ENCODE measurements around the gene GPRC5A. TPM values are rescaled to one million over a fixed set of nuclear protein-coding genes. Genes with fewer than 3 reads are reported as not detected.

GPRC5A gene
- total RNA-seq, 3 donors from 2014 or later (not counting 1 experiment from before 2014, with no cell fraction given) = 0.09 to 0.28 TPM; not detected in 1

DNA sequence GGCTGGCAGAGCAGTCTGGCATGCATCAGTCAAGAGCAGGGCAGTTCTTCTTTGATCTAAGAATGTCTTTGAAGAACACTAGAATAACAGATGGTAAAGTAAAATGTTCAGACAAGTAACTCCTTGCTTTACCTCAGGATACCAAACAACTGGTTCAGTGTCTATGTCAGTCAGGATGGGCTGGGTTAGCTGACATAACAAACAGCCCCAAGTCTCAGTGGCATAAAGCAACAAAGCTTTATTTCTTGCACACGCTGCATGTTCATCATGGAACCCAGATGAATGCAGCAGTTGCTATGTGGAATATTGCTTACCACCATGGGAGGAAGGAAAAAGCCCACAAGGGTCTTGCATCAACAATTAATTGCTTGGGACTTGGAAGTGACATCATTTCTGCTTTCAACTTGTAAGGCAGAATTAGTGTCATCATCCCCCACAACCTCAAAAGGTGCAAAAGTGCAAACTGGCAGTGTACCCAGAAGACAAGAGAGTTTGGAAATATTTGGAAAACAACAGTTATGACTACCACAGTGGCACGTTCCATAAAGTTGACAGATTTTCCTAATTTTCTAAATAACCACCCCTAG, 39.4 kb downstream of the GPRC5A start:
- TF ChIP-seq, protein P1, sequence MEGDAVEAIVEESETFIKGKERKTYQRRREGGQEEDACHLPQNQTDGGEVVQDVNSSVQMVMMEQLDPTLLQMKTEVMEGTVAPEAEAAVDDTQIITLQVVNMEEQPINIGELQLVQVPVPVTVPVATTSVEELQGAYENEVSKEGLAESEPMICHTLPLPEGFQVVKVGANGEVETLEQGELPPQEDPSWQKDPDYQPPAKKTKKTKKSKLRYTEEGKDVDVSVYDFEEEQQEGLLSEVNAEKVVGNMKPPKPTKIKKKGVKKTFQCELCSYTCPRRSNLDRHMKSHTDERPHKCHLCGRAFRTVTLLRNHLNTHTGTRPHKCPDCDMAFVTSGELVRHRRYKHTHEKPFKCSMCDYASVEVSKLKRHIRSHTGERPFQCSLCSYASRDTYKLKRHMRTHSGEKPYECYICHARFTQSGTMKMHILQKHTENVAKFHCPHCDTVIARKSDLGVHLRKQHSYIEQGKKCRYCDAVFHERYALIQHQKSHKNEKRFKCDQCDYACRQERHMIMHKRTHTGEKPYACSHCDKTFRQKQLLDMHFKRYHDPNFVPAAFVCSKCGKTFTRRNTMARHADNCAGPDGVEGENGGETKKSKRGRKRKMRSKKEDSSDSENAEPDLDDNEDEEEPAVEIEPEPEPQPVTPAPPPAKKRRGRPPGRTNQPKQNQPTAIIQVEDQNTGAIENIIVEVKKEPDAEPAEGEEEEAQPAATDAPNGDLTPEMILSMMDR (IDR thresholded peaks at IDR 0.05) = no peak
- WGBS (ENCODE audit: insufficient coverage) = 85% methylated on average over 1 of the region's 2 CpGs
- no peak for ATAC-seq

DNA sequence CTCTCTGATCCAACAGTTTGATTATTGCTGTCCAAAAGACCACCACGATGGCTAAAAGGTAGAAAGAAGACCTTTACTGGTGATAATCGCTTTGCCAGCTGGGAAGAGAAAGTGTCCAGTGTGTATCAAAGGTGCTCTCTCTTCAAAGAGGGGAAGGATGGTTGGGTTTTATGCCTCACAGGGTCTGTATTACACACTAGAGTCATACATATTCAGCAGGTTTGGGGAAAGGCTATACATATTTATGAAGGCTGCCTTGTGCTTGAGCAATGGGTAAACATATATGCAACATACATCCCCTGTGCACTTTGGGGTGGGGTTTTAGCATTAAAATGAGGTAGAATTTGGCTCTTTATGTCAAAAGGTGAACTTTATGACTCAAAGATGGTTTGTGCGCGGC, 42.4 kb downstream of the GPRC5A start:
- H3K27me3 Mint-ChIP-seq (ENCODE audit: low read depth in 2 of 2) = peaks cover 0 to 9% of the 10 kb centered on the region in 2 donors
- no peaks in the 10 kb centered on the region for H3K4me1 Mint-ChIP-seq
- ATAC-seq (no peak), DNase-seq (no peak)
- Histone ChIP-seq H3K9me3 (ENCODE audit: control insufficient read depth, insufficient read depth, low read length) (no peaks in the 10 kb centered on the region), H3K4me3 (ENCODE audit: low read length) (no peak overlapping the region), H3K4me1 (ENCODE audit: control insufficient read depth, insufficient read depth, low read length) (no peaks in the 10 kb centered on the region), H3K36me3 (ENCODE audit: control insufficient read depth, insufficient read depth, low read length) (no peaks in the 10 kb centered on the region), H3K27me3 (ENCODE audit: control insufficient read depth, insufficient read depth, low read length) (no peaks in the 10 kb centered on the region), H3K27ac (ENCODE audit: low read length) (no peak overlapping the region)
- H3K9me3 Mint-ChIP-seq = no peaks in the 10 kb centered on the region
- 85% methylated on average over 4 of the region's 4 CpGs for WGBS (ENCODE audit: insufficient coverage)
- H3K27ac Mint-ChIP-seq = no peak overlapping the region
- TF ChIP-seq, protein P1 (IDR thresholded peaks at IDR 0.05) = no peak
- intact Hi-C loops (cut with micrococcal nuclease) = no loop called here
- H3K36me3 Mint-ChIP-seq = no peaks in the 10 kb centered on the region
- H3K4me3 Mint-ChIP-seq = no peak overlapping the region

More for the DNA sequence above, 39.4 kb downstream of the GPRC5A start:
- intact Hi-C loops (cut with micrococcal nuclease) = no loop called here
- H3K27ac Mint-ChIP-seq = no peak overlapping the region
- Histone ChIP-seq H3K9me3 (ENCODE audit: control insufficient read depth, insufficient read depth, low read length) (no peaks in the 10 kb centered on the region), H3K4me1 (ENCODE audit: control insufficient read depth, insufficient read depth, low read length) (no peaks in the 10 kb centered on the region), H3K27ac (ENCODE audit: low read length) (no peak overlapping the region), H3K4me3 (ENCODE audit: low read length) (no peak overlapping the region), H3K36me3 (ENCODE audit: control insufficient read depth, insufficient read depth, low read length) (no peaks in the 10 kb centered on the region), H3K27me3 (ENCODE audit: control insufficient read depth, insufficient read depth, low read length) (no peaks in the 10 kb centered on the region)
- no peak overlapping the region for H3K4me3 Mint-ChIP-seq
- peaks cover 0 to 9% of the 10 kb centered on the region in 2 donors for H3K27me3 Mint-ChIP-seq (ENCODE audit: low read depth in 2 of 2)
- no peaks in the 10 kb centered on the region for H3K36me3 Mint-ChIP-seq
- H3K9me3 Mint-ChIP-seq = no peaks in the 10 kb centered on the region
- no peaks in the 10 kb centered on the region for H3K4me1 Mint-ChIP-seq
- DNase-seq = no peak

DNA sequence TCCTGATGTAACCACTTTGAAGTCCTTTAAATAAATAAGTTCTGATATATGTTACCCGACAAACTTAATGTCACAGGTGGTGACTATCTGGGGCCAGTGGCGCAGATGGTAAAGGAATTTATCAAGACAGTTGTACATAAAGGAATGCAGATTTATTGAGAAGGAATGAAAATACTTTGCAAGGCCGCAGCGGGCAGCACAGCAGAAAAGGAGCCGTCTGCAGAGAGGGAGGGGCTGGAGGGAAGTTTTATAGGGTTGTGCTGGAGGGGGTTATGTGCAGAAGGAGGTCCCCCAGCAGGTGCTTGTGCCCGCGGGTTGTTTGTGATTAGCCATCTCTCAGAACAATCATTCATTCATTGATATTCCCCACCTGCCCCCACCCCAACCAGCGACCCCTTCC, 43.2 kb downstream of the GPRC5A start:
- WGBS (ENCODE audit: insufficient coverage) = 91% methylated on average over 6 of the region's 8 CpGs
- H3K4me3 ChIP-seq (ENCODE audit: low read length) = no peak overlapping the region
- DNase-seq = no peak
- H3K4me1 ChIP-seq (ENCODE audit: control insufficient read depth, insufficient read depth, low read length) = no peaks in the 10 kb centered on the region
- no peaks in the 10 kb centered on the region for H3K36me3 Mint-ChIP-seq
- TF ChIP-seq, protein P1 (IDR thresholded peaks at IDR 0.05) = no peak
- H3K9me3 Mint-ChIP-seq = no peaks in the 10 kb centered on the region
- no peaks in the 10 kb centered on the region for H3K36me3 ChIP-seq (ENCODE audit: control insufficient read depth, insufficient read depth, low read length)
- ATAC-seq = no peak
- no peaks in the 10 kb centered on the region for H3K4me1 Mint-ChIP-seq
- H3K9me3 ChIP-seq (ENCODE audit: control insufficient read depth, insufficient read depth, low read length) = no peaks in the 10 kb centered on the region
- H3K27me3 Mint-ChIP-seq (ENCODE audit: low read depth in 2 of 2) = peaks cover 0 to 9% of the 10 kb centered on the region in 2 donors
- H3K27ac ChIP-seq (ENCODE audit: low read length) = no peak overlapping the region
- no peak overlapping the region for H3K27ac Mint-ChIP-seq
- H3K4me3 Mint-ChIP-seq = no peak overlapping the region
- H3K27me3 ChIP-seq (ENCODE audit: control insufficient read depth, insufficient read depth, low read length) = no peaks in the 10 kb centered on the region
- intact Hi-C loops (cut with micrococcal nuclease) = no loop called here

DNA sequence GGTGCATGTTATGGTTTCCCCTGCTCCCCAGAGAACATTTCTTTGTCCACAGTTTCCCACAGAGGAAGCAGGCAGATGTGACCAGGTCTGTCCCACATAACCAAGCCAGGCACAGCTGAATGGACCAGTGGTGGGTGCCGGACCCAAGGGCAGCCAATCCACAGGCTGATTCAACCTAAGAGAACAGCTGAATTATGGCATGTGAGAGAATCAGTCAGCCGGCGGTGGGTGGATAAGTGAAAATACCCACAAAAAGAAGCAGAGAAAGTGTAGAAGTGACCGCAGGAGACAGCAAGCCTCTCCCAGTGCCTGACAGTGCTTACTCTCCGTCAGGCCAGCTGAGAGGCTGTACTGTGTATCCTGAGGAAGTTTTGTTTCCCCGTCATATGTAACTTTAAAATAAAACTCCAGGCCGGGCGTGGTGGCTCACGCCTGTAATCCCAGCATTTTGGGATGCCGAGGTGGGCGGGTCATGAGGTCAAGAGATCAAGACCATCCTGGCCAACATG, 45.7 kb downstream of the GPRC5A start:
- WGBS (ENCODE audit: insufficient coverage) = 91% methylated on average over 11 of the region's 11 CpGs
- Histone ChIP-seq H3K9me3 (ENCODE audit: control insufficient read depth, insufficient read depth, low read length) (no peaks in the 10 kb centered on the region), H3K27ac (ENCODE audit: low read length) (no peak overlapping the region), H3K36me3 (ENCODE audit: control insufficient read depth, insufficient read depth, low read length) (no peaks in the 10 kb centered on the region), H3K4me1 (ENCODE audit: control insufficient read depth, insufficient read depth, low read length) (no peaks in the 10 kb centered on the region), H3K27me3 (ENCODE audit: control insufficient read depth, insufficient read depth, low read length) (no peaks in the 10 kb centered on the region), H3K4me3 (ENCODE audit: low read length) (no peak overlapping the region)
- Mint-ChIP-seq H3K4me3 (no peak overlapping the region), H3K27me3 (ENCODE audit: low read depth in 2 of 2) (peaks cover 0 to 9% of the 10 kb centered on the region in 2 donors), H3K9me3 (no peaks in the 10 kb centered on the region), H3K4me1 (no peaks in the 10 kb centered on the region), H3K36me3 (no peaks in the 10 kb centered on the region), H3K27ac (no peak overlapping the region)
- DNase-seq (no peak), ATAC-seq (no peak)
- TF ChIP-seq, protein P1 (IDR thresholded peaks at IDR 0.05) = no peak
- intact Hi-C loops (cut with micrococcal nuclease) = no loop called here
